Fibroblast of mammary gland (primary cell): ENCODE results near the gene DAPK1.

ENCODE experiments used
- DNase-seq: peaks from one replicate; pipeline ENCODE4 v3.0.0-alpha.2; 2010; ENCODE audit warnings: low read depth
- H3K4me3 ChIP-seq: 2 replicates; pipeline ENCODE4 v1.5.1; 2011; ENCODE audit warnings: low read depth, mild to moderate bottlenecking, low read length, moderate library complexity; ENCODE audit not compliant: control insufficient read depth
- CTCF ChIP-seq: conservative IDR thresholded peaks from 2 replicates; pipeline ENCODE4 v1.5.1; 2011; ENCODE audit warnings: low read depth, low read length, inconsistent platforms; ENCODE audit not compliant: control insufficient read depth, insufficient read depth

Gene DAPK1

DNA sequence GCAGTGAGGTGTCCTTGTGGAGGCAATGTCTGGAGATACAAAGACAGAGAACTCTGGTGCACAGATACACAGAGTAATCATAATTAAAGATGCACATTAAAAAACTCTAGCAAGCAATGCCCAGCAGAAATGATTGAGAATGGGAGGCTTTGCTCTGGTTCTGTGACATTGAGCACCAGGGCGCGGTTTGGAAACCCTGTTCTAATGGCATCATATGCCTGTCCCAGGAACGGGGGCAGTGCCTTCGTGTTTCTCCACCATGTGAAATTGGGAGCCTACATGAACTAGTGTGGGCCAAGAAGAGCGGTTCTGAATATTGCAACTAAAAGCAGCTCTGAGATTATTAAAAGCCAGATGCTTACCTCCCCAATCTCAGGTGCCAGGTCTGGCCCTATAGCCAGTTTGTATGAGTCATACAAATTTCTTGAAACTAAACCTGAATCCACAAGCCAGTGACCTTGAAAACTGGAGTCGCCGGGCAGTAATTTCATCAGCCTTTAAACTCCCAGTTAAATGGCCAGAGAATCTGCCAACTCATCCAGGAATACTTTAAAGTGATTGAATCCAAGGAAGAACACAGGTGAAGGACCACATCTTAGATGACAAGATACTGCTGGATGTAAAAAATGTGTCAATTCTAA, 206.1 kb downstream of the DAPK1 start:
- no peak overlapping the region for H3K4me3 ChIP-seq
- no peak for TF ChIP-seq CTCF
- no peak for DNase-seq

- TF ChIP-seq CTCF: no peak
- no peak overlapping the region for H3K4me3 ChIP-seq
- DNase-seq: no peak
Observed at GRCh38 chr9:87704342-87704741, 206.7 kb downstream of the DAPK1 start.

DNA sequence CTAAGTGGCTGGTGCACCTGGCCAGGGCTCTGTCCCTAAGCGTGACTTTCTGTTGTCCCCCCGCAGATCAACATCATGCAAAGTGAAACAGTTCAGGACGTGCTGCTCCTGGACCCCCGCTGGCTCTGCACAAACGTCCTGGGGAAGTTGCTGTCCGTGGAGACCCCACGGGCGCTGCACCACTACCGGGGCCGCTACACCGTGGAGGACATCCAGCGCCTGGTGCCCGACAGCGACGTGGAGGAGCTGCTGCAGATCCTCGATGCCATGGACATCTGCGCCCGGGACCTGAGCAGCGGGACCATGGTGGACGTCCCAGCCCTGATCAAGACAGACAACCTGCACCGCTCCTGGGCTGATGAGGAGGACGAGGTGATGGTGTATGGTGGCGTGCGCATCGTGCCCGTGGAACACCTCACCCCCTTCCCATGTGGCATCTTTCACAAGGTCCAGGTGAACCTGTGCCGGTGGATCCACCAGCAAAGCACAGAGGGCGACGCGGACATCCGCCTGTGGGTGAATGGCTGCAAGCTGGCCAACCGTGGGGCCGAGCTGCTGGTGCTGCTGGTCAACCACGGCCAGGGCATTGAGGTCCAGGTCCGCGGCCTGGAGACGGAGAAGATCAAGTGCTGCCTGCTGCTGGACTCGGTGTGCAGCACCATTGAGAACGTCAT, 208.5 kb downstream of the DAPK1 start:
- TF ChIP-seq CTCF: no peak
- no peak overlapping the region for H3K4me3 ChIP-seq
- no peak for DNase-seq

DNA sequence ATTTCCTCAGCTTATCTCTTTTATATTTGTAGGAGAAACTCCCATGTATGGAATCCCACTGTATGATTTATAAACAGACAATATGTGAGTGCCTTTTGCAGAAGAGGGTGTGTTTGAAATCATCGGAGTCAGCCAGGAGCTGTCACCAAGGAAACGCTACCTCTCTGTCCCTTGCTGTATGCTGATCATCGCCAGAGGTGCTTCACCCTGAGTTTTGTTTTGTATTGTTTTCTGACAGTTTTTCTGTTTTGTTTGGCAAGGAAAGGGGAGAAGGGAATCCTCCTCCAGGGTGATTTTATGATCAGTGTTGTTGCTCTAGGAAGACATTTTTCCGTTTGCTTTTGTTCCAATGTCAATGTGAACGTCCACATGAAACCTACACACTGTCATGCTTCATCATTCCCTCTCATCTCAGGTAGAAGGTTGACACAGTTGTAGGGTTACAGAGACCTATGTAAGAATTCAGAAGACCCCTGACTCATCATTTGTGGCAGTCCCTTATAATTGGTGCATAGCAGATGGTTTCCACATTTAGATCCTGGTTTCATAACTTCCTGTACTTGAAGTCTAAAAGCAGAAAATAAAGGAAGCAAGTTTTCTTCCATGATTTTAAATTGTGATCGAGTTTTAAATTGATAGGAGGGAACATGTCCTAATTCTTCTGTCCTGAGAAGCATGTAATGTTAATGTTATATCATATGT, 210.3 kb downstream of the DAPK1 start:
- DNase-seq: no peak
- no peak overlapping the region for H3K4me3 ChIP-seq

DNA sequence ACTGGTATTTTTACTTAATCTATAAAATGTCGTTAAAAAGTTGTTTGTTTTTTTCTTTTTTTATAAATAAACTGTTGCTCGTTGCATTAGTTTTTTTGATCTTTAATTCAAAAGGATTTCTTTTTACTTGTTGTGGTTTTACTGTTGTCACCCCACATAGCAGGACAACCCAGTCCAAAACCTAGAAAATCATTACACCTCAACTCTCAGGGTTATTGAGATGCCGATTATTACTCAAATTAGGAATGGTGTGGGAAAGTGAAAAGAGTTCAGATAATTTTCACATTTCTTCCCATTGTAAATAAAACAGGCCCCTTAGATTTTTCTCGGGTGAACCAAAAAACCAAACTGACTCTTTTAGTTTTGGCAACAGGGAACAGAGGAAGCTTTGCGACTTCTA, 210.9 kb downstream of the DAPK1 start:
- TF ChIP-seq CTCF: no peak
- no peak overlapping the region for H3K4me3 ChIP-seq
- no peak for DNase-seq

More for the DNA sequence above, 210.3 kb downstream of the DAPK1 start:
- TF ChIP-seq CTCF: no peak

- no peak overlapping the region for H3K4me3 ChIP-seq
- TF ChIP-seq CTCF: no peak
- no peak for DNase-seq
Observed at GRCh38 chr9:87708986-87709728, 211.5 kb downstream of the DAPK1 start.
